NCI-H345 treated with DMSO at 0.1 percent for 48 hours (cell line): ENCODE data around the gene CAPN5.

ENCODE experiments used
- DNase-seq: peaks from one replicate; lab custom pipeline; 2025; ENCODE audit not compliant: unreplicated experiment; lab: John Stamatoyannopoulos, UW

The CAPN5 gene

DNA sequence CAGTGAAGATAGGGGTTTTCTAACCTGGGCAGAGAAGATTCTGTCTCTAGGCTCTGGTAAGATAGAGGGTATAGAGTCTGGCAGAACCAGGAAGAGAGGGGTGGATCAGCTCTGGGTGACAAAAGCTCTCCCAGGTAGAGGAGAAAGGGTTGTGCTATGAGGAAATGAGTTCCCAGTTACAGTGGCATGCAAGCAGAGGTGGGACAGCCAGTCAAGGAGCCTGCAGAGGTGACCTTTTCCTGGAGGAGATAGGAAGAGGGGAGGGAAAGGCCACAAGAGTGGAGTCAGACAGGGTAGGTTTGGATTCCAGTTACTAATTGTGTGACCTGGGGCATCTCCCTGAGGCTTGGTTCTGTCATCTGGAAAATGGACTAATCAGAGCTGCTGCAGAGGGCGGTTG is 3.4 kb upstream of the CAPN5 start:
- DNase-seq, result no peak

DNA sequence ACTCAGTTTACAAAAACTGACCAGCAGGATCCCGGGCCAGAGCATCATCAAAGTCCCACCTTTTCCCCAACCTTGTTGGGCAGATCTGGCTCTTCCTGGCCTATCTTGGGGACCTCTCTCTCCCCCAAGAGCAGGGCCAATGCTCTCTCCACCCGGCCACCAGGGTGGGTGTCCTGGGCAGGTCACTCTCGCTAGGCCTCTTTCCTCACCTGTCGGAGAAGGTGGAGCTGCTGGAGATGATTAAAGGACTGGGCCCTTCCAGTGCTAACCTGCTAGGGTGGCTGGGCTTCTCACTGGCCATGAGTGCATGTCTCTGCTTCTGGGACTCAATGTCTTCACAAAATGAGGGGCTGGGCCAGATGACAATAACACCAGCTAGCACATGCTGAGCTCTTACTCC is 2.9 kb upstream of the CAPN5 start:
- no peak for DNase-seq

DNA sequence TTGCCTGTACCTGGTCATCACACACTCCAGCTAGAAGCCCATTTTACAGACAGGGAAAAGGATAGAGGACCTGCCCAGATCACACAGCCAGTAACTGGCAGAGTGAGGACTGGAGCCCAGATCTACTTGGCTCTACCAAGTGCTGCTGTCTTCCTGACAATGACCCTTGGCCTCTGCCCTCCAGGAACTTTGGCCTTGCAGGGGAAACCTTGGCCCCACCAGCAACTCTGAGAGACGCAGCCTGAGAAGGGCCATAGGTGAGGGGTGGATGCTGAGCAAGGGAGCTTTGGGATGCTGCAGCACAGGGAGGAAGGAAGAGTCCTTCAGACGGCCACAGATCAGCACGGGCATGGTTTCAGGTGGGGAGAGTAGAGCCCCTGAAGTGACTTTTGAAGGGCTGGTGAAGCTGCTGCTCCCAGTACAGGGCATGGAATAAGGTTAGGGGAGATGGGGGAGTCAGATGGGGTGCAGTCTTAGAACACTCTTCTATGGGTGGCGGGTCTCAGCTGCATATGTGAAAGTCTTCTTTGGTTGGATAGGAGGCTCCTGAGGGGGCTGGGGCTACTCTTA is 2.0 kb upstream of the CAPN5 start:
- DNase-seq, result no peak

DNA sequence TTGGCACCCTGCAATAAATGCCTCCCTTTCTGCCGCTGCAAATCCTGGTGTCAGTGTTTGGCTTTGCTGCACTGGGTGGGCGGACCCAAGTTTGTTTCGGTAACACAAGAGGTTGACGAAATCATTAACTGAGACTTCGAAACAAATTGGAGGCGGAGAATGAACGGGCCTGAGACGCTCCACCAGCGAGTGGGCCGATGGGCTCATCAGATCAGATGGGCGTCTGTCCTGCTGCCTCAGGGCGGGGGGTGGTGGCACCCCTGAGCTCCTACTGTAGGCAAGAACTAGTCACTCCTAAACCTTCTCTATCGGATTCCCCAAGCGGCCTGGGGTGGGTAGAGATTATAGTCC is 918 bp upstream of the CAPN5 start:
- no peak for DNase-seq

DNA sequence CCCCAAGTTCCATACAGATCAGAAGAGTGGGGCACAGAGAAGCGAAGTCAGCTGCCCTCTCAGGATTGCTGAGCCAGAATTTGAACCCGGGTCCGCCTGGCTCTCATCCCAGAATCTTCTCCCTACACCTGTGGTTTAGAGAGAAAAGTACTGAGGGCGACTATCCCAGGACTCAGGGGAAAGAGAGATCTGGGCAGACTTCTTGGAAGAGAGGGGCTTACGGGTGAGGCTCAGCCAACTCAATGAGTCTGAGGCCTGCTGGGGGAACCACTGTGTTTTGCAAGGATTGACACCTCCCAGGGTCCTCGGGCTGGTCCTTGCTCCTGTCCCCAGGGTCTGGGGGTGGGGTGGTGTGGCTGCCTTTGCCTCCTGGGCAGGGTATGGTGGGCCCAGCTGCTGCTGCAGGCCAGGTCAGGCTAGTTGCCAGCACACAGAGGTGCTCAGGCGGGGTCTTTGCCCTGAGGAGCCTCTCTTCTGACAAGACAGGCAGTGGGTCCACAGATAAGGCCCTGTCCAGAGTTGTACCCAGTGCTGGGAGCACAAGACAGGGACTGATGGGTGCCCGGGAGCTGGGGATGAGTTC is 1.2 kb downstream of the CAPN5 start:
- DNase-seq, result no peak

DNA sequence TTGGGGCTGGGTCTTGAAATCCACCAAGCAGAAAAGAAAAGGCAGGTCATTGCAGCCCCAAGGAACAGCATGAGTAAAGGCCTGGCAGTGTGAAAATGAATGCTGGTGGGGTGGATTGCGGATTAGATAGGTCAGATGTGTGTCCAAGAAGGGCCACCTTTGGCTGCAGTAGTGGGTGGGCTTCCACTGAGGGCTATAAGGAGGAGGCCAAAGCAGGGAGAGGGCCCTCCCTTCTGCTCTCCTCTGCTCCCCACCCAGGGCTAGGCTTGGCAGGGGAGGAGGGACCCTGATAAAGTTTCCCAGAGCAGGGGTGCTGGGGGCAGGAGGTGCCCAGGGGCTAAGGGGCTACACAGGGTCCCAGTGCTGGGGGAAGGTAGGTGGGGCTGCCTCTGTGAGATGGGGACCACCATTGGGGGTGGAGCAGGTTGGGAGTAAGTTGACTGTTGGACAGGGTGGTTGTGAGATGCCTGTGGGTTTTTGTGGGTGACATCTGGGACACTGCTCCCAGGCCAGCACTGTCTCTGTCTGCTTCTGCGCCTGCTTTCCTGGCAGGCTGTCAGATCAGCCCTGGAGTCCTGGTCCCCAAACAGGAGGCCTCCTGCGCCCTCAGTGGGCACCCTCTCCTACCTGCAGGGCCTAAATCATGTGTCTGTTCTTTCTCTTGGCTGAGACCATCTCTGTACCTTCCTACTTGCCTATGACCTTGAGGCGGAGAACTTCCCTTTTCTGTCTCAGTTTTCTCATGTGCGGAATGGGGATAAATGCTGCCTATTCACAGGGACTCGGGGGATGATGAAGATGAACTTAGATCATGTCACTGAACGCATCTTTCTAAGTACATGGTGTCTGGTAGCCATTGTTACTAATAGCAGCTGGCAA is 1.9 kb downstream of the CAPN5 start:
- no peak for DNase-seq

DNA sequence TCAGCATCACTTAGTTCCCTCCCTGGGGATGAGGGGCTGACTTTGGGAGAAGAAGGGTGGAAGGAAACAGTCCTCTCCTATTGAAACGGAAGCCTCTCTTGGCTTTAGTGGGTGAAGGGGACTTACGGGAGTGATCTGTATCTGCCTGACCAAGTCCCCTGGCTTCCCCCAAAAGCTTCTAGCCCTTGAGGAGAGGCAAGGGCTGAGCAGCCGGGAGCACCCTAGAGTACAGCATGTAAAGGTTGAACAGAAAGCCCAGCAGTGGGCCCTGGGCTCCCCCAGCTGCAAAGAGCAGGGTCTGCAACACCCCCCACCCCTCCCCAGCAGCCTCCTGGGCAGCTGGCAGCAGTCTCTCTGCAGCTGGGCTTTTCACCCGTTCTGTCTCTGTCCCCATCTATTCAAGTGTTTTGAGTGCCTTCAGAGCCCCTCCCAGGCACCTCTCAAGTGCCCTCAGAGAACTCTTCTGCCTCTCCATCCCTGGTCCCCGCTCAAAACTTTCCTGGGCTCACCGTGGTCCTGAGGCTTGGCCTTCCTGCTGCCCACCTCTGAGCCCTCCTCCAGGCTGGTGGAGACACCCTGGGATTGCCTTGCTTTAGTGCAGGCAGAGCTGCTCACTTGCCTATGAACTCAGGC is 2.7 kb downstream of the CAPN5 start:
- no peak for DNase-seq

DNA sequence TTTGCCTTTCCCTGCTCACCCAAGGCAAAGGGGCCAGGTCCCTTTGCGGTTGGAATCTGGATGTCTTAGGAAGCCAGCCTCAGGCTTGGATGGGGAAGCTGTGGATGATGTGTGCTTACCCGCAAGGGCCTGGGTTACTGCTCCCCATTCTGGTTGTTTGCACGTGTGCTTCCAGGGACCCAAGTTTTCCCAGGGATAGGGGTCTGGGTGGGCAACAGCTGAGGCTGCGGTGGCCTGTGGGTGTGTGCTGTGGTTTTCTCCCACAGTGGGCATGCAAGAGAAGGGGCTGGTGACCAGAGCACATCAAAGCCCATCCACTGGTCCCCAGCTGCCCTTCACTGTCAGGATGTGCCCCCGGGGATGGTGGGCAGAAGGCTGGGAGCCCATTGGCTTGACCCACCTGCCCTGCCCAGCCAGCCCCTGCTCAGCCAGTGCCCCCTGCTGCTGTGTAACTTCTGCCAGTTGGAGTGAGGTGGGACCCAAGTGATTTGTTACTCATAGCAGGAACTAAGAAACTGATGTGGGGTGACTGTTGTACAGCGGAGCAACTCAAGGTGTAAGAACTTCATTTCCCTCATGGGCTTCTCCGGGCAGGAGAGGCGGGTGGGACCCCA is 3.3 kb downstream of the CAPN5 start:
- DNase-seq, result no peak

DNA sequence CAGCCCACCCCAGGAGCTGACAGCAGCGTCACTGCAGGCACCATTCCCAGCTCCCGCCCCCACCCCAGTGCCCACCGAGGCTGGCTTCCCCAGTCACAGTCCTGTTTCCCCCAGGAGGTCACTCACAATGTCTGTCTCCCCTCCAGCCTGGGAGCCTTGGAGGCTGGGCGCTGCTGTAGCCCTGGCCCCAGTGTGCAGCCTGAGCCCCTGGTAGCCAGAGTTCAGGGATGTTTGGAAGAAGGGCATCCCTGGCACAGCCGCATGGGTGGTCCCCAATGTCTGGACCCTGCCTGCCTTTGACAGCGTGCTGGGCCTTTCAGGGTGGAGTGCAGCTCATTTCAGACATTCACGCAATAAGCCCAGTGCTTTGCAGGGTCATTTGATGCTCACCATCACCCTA is 4.3 kb downstream of the CAPN5 start:
- no peak for DNase-seq

DNA sequence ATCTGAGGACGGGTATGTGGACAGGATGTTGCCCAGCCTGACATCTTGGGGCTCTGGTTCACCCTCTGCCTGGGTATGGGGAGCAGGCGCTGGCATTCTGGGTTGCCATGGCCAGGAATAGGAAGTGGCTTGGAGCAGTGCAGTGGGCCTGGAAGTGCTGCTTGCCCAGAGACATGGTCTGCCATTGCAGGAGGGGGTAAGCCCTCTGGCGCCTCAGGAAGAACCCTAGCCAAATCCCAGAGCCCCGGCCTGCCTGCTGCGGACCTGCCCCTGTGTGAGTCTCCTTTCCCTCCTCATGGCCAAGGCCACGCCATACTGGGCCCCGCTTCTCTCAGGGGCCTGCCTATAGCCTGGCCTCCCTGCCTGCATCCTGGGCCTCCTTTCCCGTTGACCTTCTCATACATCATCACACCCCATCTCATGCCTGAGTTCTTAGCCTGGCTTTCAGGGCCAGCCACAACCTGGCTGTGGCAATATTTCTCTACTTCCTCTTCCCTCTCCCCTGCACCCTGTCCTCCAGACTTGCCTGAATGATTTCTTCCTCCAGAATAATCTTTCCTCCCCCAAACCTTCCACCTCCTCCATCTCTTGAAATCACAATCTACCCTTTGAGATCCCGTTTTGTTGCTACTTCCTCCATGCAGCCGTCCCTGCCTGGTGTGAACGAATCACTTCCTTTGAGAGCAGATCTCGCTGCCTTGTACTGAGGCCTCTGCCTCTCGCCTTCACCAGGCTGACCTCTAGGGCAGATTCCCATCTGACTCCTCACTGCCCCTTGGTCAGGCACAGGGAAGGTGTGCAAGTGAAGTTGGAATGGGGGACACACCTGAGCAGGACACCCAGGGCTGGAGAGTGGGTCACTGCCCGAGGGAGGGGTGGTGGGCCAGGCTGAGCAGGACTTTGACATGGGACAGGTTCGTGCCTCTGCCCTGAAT is 5.2 kb downstream of the CAPN5 start:
- no peak for DNase-seq

DNA sequence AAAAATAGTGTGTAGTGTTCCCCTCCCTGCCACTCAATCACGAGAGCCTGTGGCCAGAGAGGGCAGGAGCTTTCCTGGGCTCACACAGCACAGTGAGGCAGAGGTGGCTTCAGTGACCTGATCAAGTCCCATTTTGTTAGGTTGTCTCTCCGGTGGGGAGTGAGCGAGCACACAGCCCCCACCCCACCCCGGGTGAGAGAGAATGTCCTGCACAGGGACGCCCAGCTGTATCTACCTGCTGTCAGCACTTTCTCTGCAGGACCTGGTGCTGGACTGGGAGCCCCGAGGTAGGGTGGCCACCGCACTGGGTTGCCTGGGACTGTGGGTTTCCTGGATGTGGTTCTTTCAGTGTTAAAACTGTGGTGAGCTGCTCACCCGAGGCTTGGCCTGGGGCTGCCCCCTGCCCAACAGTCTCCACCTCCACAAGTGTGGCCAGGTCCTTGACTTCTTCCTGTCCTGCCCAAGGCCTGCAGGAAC is 6.1 kb downstream of the CAPN5 start:
- DNase-seq, result no peak

DNA sequence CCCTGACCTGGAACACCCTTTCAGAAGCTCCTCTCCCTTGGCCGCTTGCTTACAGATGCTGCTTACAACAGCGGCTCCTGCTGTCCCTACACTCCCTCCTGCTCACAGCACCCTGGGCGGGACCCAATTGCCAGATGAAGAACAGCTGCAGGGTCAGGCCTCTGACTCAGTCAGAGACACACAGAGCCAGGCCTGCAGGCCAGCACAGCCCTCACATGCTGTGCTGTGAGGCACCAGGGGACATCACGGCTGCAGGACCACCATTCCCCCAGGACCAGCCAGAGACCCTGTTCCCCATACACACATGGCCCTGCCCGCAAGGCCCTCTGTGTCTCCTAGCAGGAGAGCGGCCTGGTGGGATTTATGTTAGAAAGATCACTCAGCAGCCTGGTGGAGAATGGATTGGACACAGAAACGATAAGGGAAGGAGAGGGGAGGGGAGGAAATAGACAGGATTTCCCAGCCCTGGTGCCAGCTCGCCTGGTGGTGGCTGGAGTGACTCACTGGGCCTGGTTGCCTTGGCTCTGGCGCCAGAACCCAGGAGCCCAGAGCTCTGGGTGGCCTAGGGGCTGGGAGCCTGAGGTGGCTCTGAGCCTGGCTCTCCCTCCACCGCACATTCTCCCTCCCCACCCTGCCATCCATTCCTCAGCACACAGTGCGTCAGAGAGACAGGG is 6.7 kb downstream of the CAPN5 start:
- DNase-seq, result no peak

DNA sequence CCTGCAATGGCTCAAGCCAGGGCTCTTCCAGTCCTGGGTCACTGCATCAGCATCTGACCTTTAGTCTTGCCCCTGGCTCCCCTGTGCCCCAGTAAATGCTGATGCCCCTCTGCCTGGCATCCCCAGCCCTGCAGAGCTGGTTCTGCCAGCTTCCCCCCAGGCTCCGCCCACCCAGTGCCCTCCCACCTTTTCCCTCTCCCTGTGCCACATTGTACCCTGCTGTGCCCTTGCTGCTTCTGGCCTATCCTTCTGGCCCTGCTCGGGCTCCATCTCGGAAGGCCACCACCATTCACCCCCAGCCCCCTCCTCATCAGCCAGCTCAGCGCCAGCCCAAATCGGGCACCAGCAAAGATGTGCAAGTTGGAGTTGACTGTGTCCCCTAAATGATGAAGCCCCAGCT is 7.4 kb downstream of the CAPN5 start:
- peak; percentile 9 for DNase-seq

DNA sequence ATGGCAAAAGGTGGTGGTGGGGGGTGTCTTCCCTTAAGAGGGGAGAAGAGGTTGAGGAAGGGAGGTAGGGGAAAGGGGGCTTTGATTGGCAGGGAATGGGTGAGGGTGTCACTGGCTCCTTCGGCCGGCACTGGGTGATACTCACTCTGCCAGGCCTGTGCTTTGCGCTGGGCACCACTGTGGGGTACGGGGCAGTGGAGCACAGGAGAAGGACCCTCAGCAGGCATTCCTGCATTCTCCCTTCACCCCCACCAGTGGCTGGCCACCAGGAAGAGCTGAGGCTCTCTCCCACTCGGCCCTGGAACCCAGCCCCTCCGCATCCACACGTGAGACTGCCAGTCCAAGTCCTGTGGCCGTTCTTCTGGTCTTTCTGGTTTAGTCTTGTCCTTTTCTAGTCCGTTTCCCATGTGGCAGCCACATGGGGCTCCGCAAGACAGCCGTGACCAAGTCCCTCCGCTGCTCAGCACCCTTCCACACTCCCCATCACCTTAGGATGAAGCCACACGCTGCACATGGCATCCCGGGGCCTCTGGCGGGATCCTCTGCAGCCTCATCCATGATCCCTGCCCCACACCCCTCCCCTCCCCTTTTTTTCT is 8.0 kb downstream of the CAPN5 start:
- DNase-seq, result no peak

DNA sequence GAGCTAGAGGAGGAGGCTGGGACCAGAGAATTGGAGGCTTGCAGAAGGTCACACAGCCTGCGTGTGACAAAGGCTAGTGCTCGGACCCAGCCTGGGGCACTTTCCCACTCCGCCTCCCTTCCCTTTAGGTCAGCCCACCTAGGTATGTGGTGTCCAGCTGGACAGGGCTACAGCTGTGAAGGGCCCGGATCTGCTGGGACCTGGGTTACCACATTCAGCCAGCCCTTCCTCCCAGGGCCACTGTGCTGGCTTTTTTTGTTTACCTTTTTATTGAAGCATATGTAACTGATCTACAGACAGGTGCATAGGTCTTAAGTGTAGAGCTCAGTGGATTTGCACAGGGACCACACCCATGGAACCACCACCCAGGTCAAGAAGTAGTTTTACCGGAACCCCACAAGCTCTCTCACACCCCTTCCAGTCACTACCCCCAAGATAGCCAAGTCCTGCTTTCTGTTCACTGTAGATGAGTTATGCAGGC is 8.7 kb downstream of the CAPN5 start:
- no peak for DNase-seq

DNA sequence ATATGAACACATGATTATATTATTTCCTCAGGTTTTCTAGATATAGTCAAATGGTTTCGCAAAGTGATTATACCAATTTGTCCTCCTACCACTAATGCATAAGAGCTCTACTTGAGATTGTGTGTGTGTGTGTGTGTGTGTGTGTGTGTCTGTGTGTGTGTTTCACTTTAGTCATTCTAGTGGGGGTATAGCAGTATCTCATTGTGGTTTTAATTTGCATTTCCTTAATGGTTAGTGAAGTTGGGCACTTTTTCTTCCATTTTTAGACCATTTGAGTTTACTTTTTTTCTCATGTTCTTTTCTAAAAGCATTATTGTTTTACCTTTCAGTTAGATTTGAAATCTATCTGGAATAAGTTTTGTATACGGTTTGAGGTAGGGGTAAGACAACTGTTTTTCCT is 12.9 kb downstream of the CAPN5 start:
- DNase-seq, result no peak

DNA sequence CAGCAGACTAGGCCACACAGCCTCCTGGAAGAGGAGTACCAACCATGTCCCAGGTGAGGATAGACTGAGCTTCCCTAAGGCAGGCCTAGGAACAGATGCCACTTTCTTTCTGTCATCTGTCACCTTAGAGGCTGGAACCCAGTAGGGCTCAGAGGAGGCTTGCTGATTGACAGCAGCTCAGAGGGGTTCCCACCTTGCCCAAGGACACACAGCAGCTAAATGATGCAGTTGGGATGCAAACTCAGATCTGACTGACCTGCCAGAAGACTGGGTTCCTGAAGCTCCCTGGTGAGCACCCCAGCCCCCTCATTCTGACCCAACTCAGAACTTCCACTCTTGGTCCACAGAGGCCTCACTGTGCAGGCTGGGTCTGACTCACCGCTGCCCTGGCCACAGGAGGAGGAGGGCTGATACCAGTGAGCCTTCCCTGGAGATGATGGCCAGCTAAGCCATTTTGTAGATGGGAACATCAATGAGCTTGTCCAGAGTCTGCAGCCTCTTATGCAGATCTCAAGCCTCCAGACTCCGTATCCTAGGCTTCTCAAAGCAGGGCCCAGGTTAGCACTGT is 14.0 kb downstream of the CAPN5 start:
- DNase-seq, result no peak

DNA sequence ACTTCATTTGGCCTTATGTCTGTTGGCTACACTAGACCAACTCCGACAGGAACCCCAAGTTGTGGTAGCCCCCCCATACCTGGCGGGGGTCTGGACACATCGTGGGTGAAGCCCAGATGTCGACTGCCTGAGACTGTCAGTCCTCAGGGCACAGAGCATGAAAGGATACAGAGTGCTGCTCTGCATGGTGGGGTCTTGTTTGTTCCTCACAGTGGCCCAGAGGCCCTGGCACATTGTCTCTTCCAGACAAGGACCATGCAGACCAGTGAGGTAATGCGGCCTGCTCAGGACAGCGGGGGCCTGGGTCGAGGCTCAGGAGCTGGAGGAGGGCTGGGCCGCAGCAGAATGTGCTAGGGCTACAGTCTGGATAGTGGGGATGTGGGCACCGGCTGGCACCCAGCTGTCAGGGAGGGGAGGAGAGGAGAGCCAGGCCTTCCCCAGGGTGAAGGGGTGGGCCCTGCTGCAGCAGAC is 14.6 kb downstream of the CAPN5 start:
- no peak for DNase-seq
